GM04503 (cell line): Measurements from ENCODE around the gene POLR2E.

Experiments
- DNase-seq: peaks from one replicate; pipeline ENCODE4 v3.0.0-alpha.2; 2012; ENCODE audit warnings: low read depth

The POLR2E gene

GRCh38 chr19:1094655-1094977 is 559 bp downstream of the POLR2E start:
- no peak for DNase-seq

DNA sequence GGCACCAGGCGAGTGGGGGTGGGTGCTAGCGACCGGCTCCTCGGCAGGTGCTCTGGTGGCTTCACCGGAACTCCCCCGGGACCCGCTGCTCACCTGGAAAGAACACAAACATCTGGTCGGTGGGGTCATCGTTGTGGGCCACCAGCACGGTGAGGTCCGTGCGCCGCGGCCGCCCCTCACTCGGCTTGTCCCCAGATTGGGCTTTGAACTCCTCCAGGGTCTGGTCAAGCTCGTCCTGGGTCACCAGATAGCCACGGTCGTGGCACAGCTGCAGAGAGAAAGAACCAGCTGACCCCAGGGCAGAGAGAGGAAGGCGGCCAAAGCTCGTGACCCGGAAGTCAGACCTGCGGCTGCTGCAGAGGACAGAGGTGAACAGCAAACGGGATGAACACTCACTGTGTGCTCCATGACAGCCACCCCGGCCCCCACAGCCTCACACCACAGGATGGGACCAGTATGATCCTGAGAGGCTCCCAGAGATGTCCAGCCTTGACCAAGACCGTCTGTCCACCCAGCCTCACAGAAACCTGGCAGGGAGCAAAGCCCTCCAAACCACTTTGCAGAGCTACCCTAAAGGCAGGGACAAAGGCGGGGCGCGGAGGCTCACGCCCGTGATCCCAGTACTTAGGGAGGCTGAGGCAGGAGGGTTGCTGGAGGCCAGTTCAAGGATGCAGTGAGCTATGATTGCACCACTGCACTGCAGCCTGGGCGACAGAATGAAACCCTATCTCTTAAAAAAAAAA is 1.2 kb downstream of the POLR2E start:
- DNase-seq: no peak

- no peak for DNase-seq
These were observed 1.8 kb downstream of the POLR2E start for GRCh38 chr19:1093330-1093729.

GRCh38 chr19:1091544-1092175 is 3.5 kb downstream of the POLR2E start:
- no peak for DNase-seq

DNA sequence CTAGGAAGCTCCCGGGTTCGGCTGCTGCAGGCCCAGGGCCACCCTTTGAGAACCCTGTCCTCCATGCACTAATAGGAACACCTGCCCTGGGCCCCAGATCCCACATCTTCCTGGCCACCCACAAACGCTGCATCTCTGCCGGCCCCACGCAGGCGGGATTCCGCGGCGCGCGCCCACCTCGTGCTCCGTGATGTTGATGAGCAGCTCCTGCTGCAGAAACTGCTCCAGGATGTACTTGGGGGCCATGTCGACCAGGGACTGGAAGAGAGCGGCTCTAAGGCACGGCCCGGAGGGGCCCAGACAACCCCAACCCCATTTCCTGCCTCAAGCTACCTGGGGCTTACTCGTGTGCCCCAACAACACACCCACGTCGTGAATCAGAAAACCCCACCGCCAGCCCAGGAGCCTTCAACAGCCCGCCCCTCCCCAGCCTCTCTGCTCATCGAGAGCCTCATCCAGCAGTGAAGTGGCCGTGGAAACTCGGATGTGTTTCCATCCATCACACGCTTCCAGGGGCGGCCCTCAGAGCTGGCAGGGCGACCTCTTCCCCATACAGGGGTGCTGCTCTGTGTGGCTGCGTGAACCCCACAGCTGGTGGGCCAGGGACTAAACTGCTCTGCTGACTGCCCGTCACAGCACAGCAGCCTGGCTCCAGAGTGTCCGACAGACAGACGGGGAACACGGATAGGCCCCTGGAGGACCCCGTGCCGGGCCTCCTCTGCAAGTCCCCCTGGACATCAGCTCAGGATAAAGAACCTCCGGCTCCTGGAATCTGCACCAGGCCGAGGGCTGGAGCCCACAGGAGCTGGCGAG is 4.2 kb downstream of the POLR2E start:
- no peak for DNase-seq

DNA sequence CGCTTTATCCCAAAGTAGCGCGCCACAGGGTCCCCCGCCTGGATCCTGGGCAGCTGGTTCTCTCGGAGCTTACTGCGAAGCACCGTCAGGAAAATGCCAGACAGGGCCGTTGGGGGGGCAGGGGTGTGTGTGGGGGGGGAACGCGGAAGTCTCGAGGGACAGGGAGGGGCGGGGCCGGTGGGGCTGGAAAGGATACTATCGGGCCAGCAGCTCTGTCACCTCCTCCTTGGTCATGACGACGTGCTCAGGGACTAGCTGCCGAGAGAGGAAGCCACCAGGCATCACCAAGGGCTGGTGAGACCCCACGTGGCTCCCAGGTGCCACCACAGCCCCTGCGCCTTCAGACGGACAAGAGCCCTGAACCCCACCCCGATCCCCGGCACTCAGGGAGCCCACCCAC is 5.3 kb downstream of the POLR2E start:
- DNase-seq: no peak

DNA sequence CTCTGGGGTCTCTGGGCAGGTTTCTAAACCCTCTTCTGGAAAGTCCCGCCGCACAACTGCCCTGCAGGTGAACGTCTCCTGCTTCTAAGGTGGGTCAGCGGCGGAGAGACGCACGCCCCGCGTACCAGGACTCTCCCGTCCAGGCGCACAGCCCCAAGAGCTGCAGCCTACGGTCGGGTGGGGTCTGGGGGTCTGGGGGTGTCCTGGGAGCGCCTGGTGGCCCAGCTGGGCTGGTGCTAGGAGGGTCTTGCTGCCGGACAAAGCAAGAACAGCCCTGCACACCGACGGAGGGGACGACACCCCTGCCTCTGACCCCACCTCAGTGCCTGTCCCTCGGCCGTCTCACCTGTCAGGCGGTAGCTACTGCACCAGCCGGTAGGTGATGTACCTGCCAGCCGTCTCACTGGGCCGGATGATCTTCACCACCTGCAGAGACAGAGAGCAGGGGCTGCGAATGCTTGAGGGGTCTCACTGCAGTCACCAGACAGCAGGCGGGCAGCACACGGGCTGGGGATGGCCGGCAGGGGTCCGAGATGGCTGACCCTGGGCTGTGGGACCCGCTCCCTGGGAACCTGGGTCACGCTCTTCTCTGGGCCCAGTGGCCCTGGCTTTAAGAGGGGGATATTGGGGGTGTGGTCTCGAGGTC is 5.9 kb downstream of the POLR2E start:
- no peak for DNase-seq

DNA sequence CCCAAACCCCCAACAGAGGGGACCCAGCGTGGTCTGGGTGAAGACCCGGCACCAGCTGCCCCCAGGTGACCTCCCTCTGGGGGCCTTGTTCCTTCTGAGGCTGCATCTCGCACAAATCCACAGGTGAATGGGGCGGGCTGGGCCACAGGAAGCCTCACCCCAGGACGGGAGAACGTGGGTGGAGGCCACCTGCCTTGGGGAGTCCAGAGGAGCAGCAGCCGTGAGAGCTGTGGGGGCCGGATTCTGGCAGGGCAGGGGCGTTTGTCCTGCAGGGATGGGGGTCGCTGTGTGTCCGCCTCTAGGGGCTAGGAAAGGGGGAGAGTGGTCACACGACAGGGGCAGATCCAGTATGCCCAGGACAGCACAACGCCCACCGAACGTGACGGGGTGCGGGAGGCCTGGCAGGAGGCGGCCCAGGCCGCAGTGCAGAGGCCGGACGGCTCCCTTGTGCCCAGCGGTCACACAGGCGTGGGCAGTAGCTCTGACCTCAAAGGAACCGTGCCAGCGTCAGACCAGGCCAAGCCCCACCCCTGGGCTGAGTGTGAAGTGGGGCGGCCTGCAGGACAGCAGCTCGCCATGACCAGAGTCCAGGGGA is 6.7 kb downstream of the POLR2E start:
- no peak for DNase-seq

DNA sequence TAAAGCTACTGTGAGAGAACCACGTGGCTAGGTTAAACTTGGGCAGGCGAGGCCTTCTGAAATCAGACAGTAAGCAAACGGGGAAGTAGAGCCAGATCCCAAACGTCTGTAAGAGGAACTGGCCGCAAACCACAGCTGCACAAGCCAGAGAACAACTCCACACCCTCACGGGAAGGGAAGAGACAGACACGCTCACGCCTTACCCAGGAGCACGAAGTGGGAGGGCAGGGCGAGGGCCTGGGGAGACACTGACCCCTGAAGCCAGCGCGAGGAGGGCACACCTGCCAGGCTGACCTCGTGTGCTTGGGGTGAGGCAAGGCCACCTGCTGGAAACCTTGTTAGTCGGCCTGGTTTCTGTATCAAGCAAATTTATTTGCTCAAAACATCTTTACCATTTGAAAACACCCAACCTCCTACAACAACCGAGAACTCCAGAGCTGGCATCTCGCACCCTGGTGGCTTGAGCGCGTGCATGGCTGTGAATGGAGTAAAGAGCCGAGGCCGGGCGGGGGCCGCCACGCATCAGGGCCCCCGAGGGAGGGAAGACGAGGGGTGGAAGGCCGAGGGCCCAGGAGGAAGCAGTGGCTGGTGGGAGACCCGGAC is 7.3 kb downstream of the POLR2E start:
- DNase-seq: no peak

DNA sequence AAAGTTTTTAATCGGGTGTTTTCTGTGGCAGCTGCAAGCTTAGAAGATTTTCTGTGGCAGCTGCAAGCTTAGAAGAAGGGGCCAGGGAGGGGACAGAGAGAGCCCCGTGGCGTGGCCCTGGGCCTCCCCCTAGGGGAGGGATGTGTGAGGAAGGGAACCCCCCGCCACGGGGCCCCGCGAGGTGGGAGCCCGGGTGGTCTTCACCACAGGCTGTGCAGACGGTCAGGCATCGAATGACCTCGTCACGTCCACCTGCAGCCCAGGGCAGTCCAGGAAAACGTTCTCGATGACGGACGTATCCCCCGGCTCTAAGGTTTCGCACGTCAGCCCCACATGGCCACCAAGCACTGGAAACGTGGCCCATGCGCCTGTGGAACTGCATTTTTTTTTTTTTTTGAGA is 8.6 kb downstream of the POLR2E start:
- no peak for DNase-seq

- no peak for DNase-seq
These were observed 9.3 kb downstream of the POLR2E start for GRCh38 chr19:1085676-1086442.

GRCh38 chr19:1085053-1085658 is 10.0 kb downstream of the POLR2E start:
- no peak for DNase-seq

GRCh38 chr19:1084024-1084868 is 10.9 kb downstream of the POLR2E start:
- DNase-seq: no peak

DNA sequence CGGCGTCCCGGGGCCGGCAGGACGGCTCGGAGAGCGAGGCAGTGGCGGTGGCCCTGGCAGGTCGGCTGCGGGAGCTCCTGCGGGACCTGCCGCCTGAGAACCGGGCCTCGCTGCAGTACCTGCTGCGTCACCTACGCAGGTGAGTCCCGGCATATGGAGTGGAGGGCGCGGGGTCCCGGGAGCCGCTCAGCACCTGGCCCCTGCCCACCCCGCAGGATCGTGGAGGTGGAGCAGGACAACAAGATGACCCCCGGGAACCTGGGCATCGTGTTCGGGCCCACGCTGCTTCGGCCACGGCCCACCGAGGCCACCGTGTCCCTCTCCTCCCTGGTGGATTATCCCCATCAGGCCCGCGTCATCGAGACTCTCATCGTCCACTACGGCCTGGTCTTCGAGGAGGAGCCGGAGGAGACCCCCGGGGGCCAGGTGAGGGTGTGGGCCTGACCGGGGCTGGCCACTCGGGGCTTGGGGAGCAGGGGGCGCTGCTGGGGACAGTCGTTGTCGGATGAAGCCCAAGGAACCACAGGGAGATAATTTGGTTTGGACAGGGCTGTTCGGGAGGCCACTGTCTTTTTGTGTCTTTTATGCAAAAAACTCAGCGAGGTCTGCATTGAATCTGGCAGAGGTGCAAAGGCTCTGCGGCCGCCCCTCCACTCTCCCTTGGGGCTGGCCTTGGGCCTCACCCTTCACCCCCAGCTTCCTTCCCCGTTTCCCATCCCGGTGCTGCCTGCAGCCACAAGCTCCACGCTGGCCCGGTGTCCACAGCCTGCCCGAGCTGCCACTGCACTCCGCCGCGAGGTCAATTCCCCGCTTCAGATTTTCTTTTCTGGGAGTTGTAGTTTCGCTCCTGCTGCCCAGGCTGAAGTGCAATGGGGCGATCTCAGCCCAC is 12.0 kb downstream of the POLR2E start:
- DNase-seq: no peak

GRCh38 chr19:1082165-1082927 is 12.8 kb downstream of the POLR2E start:
- no peak for DNase-seq

DNA sequence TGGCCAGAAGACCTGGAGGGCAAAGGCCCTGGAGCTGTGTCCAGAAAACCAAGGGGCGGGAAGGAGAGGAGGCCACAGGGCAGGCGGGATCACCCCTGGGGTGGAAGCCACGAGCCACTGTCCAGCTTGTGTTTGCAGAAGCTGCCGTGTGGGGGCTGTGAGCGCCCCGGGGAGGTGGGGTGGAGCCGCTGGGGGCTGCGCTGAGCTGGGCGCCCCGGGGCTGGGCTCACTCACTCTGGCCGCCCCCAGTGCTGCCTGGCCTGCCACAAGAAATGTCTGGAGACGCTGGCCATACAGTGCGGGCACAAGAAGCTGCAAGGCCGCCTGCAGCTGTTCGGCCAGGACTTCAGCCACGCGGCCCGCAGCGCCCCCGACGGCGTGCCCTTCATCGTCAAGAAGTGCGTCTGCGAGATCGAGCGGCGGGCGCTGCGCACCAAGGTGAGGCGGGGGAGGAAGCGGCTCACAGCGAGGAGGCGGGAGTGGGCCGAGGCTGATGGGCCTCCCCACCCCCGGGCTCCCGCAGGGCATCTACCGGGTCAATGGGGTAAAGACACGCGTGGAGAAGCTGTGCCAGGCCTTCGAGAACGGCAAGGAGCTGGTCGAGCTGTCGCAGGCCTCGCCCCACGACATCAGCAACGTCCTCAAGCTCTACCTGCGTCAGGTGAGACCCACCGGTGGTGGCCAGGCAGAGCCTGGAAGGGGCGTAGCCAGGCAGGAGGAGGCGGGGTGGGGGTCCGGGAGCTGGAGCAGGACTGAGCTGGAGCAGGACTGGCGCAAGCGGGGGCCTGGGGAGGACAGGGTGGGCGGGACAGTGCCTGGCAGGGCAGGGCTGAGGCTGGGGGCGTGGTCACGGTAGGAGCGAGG is 13.6 kb downstream of the POLR2E start:
- no peak for DNase-seq
